Parathyroid adenoma (tissue), 2 donors: ENCODE measurements around the gene AKAP1.

ENCODE experiments used
- H2AFZ ChIP-seq: fragments of 300-600 bp; sonication (generic); one replicate; pipeline ENCODE4 v1.7.0; 2017; ENCODE audit warnings: antibody characterized with exemption, mild to moderate bottlenecking
- H3K27ac ChIP-seq: fragments of 300-600 bp; sonication (generic); one replicate; pipeline ENCODE4 v1.7.0; 2017
- H3K27me3 ChIP-seq: fragments of 300-600 bp; sonication (generic); one replicate; pipeline ENCODE4 v1.7.0; 2017; ENCODE audit warnings: low read length; ENCODE audit not compliant: control insufficient read depth, insufficient read depth
- H3K36me3 ChIP-seq: fragments of 300-600 bp; sonication (generic); one replicate; pipeline ENCODE4 v1.7.0; 2017; ENCODE audit warnings: low read length; ENCODE audit not compliant: control insufficient read depth, insufficient read depth
- H3K4me1 ChIP-seq: fragments of 300-600 bp; sonication (generic); one replicate; pipeline ENCODE4 v1.7.0; 2017; ENCODE audit warnings: control low read depth
- H3K4me2 ChIP-seq: fragments of 300-600 bp; sonication (generic); one replicate; pipeline ENCODE4 v1.7.0; 2017; ENCODE audit warnings: low read length
- H3K4me3 ChIP-seq: fragments of 300-600 bp; sonication (generic); one replicate; pipeline ENCODE4 v1.7.0; 2017; ENCODE audit warnings: low read depth, low read length
- H3K79me2 ChIP-seq: fragments of 300-600 bp; sonication (generic); one replicate; pipeline ENCODE4 v1.7.0; 2017; ENCODE audit warnings: control low read depth
- H3K9ac ChIP-seq: fragments of 300-600 bp; sonication (generic); one replicate; pipeline ENCODE4 v1.7.0; 2017; ENCODE audit warnings: mild to moderate bottlenecking
- H3K9me3 ChIP-seq: fragments of 300-600 bp; sonication (generic); one replicate; pipeline ENCODE4 v1.7.0; 2017; ENCODE audit warnings: low read length; ENCODE audit not compliant: control insufficient read depth
- TF ChIP-seq, protein P1 (sequence below): fragments of 300-600 bp; sonication (generic); IDR thresholded peaks from one replicate; pipeline ENCODE4 v1.7.0; 2017; ENCODE audit warnings: antibody characterized with exemption, mild to moderate bottlenecking
- donor health status: primary hyperparathyroidism.

The AKAP1 gene

DNA sequence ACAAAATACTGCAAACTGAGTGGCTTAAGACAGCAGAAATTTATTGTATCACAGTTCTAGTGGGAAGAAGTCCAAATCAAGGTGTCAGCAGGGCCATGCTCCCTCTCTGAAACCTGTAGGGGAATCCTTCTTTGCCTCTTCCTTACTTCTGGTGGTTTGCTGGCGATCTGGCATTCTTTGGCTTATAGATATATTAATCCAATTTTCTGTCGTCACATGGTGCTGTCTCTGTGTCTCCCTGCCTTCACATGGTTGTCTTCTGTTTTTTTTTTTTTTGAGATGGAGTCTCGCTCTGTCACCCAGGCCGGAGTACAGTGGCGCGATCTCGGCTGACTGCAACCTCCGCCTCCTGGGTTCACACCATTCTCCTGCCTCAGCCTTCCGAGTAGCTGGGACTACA, 6.8 kb upstream of the AKAP1 start:
- H2AFZ ChIP-seq = no peak overlapping the region
- no peak overlapping the region for H3K4me2 ChIP-seq
- H3K27ac ChIP-seq = no peak overlapping the region
- no peaks in the 10 kb centered on the region for H3K27me3 ChIP-seq
- no peak overlapping the region for H3K4me3 ChIP-seq
- H3K9me3 ChIP-seq = no peaks in the 10 kb centered on the region
- H3K79me2 ChIP-seq = no peaks in the 10 kb centered on the region
- no peak overlapping the region for H3K9ac ChIP-seq
- TF ChIP-seq, protein P1, sequence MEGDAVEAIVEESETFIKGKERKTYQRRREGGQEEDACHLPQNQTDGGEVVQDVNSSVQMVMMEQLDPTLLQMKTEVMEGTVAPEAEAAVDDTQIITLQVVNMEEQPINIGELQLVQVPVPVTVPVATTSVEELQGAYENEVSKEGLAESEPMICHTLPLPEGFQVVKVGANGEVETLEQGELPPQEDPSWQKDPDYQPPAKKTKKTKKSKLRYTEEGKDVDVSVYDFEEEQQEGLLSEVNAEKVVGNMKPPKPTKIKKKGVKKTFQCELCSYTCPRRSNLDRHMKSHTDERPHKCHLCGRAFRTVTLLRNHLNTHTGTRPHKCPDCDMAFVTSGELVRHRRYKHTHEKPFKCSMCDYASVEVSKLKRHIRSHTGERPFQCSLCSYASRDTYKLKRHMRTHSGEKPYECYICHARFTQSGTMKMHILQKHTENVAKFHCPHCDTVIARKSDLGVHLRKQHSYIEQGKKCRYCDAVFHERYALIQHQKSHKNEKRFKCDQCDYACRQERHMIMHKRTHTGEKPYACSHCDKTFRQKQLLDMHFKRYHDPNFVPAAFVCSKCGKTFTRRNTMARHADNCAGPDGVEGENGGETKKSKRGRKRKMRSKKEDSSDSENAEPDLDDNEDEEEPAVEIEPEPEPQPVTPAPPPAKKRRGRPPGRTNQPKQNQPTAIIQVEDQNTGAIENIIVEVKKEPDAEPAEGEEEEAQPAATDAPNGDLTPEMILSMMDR = no peak
- no peaks in the 10 kb centered on the region for H3K36me3 ChIP-seq
- peaks cover 2% of the 10 kb centered on the region for H3K4me1 ChIP-seq

DNA sequence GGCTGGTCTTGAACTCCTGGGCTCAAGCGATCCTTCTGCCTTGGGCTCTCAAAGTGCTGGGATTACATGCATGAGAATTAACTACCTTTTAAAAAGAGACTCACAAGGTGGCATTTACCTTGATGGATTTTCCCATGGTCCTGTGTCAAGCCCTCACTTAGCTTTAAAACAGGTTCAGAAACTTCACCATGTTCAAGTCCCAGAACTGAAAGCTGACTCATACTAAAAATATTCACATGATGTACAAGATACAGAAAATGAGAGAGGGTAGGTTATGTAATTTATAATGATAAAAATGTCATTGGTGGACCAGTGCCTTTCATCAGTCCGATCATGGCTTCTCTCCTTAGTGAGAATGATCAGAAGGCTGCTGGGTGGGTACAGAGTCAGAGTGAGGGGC, 4.3 kb upstream of the AKAP1 start:
- Histone ChIP-seq H3K9me3 (no peaks in the 10 kb centered on the region), H3K27me3 (no peaks in the 10 kb centered on the region), H3K27ac (no peak overlapping the region), H3K9ac (no peak overlapping the region), H2AFZ (no peak overlapping the region), H3K4me1 (peaks cover 2% of the 10 kb centered on the region), H3K36me3 (no peaks in the 10 kb centered on the region), H3K79me2 (peaks cover 2% of the 10 kb centered on the region), H3K4me2 (no peak overlapping the region), H3K4me3 (no peak overlapping the region)
- TF ChIP-seq, protein P1 = no peak

DNA sequence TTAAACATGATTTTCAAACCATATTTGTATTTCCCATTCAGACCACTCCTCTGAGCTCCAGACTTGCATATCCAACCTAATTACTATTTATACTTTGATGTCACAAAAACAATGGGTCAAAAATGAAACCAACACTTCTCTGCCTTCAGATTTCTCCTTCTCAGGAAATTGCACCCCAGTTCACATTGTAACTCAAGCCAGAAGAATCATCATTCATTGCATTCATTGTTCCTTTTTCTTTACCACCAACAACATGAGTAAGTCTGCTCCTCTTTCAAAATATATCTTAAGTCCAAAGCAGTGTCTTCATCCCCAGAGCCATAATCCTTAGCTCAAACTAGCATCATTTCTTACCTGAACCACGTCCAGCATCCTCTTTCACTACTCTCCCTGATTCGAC, 2.6 kb upstream of the AKAP1 start:
- no peaks in the 10 kb centered on the region for H3K9me3 ChIP-seq
- no peak overlapping the region for H3K9ac ChIP-seq
- H3K4me1 ChIP-seq = peaks cover 9% of the 10 kb centered on the region
- no peaks in the 10 kb centered on the region for H3K27me3 ChIP-seq
- H3K36me3 ChIP-seq = no peaks in the 10 kb centered on the region
- peak overlapping the region; percentile 38 for H2AFZ ChIP-seq
- H3K4me2 ChIP-seq = no peak overlapping the region
- no peak overlapping the region for H3K4me3 ChIP-seq
- TF ChIP-seq, protein P1 = no peak
- H3K27ac ChIP-seq = no peak overlapping the region
- peaks cover 9% of the 10 kb centered on the region for H3K79me2 ChIP-seq

DNA sequence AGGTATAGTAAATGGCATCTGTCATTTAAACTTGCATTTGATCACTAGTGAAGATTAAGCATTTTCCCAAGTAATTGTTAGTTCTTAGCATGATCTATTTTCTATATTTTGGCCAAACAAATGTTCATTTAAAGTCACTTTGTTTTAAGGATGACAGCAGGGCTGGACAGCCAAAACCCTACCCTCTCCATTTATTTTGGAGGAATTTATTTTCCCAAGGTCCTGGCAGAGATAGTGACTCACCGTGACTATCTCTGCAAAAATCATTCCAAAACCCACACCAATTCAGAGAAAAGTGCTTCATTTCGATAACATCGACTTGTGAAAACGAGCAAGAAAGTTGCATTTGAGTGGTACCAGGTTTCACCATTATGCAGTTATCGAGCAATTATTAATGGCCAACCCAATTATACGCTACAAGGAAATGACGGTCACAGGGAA, 665 bp upstream of the AKAP1 start:
- Histone ChIP-seq H3K79me2 (peaks cover 12% of the 10 kb centered on the region), H3K36me3 (no peaks in the 10 kb centered on the region), H3K27me3 (no peaks in the 10 kb centered on the region), H3K4me3 (peak overlapping the region; percentile 94), H3K9me3 (no peaks in the 10 kb centered on the region), H2AFZ (peak overlapping the region; percentile 91), H3K4me2 (peak overlapping the region; percentile 98), H3K9ac (peak overlapping the region; percentile 39), H3K27ac (peak overlapping the region; percentile 94), H3K4me1 (peaks cover 15% of the 10 kb centered on the region)
- TF ChIP-seq, protein P1 = no peak

DNA sequence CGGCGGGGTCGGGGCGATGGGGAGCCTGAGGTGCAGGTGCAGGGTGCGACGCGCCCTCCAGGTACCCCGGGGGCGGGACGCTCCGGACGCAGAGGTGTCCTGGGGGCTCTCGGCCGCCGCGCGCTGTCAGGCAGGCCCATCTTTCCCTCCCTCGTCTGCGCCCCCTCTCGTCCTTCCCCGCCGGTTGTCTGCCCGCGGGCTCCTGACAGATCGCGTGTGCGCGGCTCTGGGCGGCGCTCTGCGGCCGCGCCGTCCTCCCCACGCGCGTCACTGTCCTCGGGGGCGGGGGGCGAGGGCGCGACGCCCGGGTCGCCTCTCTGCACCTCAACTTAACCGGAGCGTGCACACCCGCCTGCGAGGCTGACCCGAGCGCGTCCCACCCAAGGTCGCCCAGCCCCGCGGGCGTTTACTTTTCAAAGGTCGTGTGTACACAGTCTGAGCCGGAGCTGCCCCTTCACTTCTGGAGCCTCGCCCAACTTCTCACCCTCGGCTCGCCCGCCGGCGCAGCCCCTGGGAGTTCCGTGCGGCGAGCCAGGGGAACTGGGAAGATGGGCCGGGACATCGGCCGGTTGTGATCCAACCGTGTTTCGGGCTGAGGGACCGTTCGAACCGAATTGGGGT, 512 bp downstream of the AKAP1 start:
- H3K4me1 ChIP-seq = peaks cover 23% of the 10 kb centered on the region

More for the DNA sequence above, 512 bp downstream of the AKAP1 start:
- peak overlapping the region; percentile 16 for H3K9ac ChIP-seq
- peak overlapping the region; percentile 80 for H3K4me3 ChIP-seq
- H2AFZ ChIP-seq = peak overlapping the region; percentile 63
- TF ChIP-seq, protein P1 = peak; percentile 28
- no peaks in the 10 kb centered on the region for H3K9me3 ChIP-seq
- no peaks in the 10 kb centered on the region for H3K36me3 ChIP-seq
- peaks cover 12% of the 10 kb centered on the region for H3K79me2 ChIP-seq
- no peaks in the 10 kb centered on the region for H3K27me3 ChIP-seq
- peak overlapping the region; percentile 96 for H3K4me2 ChIP-seq
- peak overlapping the region; percentile 73 for H3K27ac ChIP-seq
